Activated naive CD4-positive, alpha-beta T cell treated with anti-CD3 and anti-CD28 coated beads, Interleukin-2, amount 50 U/mL, for 24 hours (primary cell): ENCODE measurements around the gene ADCY1.

ENCODE experiments used
- H3K27ac Mint-ChIP-seq: one replicate; pipeline ENCODE4 v1.8.0; 2021; ENCODE audit warnings: mild to moderate bottlenecking, mixed read lengths
- H3K27me3 Mint-ChIP-seq: one replicate; pipeline ENCODE4 v1.8.0; 2021; ENCODE audit warnings: mixed read lengths
- H3K36me3 Mint-ChIP-seq: one replicate; pipeline ENCODE4 v1.8.0; 2021; ENCODE audit warnings: mixed read lengths
- H3K4me1 Mint-ChIP-seq: one replicate; pipeline ENCODE4 v1.8.0; 2021; ENCODE audit warnings: mixed read lengths
- H3K4me3 Mint-ChIP-seq: one replicate; pipeline ENCODE4 v1.8.0; 2021; ENCODE audit warnings: mild to moderate bottlenecking, mixed read lengths
- H3K9me3 Mint-ChIP-seq: one replicate; pipeline ENCODE4 v1.8.0; 2021; ENCODE audit warnings: mixed read lengths

Gene ADCY1

DNA sequence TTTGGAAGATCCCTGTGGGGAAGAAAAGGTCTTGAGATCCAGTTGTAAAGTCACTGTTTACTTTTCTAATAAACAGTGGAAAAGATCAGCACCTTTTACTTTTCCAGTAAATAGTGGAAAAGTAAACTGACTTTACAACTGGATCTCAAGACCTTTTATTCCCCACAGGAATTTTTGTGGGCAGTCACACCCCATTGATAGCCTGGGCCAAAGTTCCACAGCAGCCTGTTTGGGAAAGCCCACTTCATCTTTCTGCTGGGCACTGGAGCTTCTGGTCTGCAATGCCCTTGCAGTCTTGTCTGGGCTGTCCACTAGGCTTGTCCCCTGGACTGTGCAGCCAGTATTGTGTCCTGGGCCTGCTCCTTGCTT is 50.2 kb downstream of the ADCY1 start:
- Mint-ChIP-seq H3K4me1 (no peaks in the 10 kb centered on the region), H3K27ac (no peak overlapping the region)

DNA sequence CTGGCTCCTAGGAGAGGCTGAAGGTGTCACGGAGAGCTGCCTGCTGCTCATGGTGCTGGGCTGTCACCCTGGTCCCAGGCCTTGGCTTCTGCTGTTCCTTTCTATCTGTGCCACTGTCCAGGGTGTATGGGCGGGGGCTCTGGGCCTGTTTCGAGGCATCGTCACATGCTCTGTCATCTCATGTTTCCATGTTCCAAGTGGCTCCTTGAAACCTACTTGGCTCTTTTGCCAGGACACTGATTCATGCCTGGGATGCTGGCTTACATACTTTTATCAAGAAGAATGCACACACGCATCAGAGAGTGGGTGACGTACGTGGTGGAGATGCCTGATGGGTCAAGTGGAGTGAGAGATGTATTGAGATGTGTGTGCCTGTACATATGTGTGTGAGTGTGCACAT is 50.9 kb downstream of the ADCY1 start:
- H3K27ac Mint-ChIP-seq, result no peak overlapping the region

More for the DNA sequence above, 50.2 kb downstream of the ADCY1 start:
- Mint-ChIP-seq H3K9me3 (peaks cover 6% of the 10 kb centered on the region), H3K36me3 (no peaks in the 10 kb centered on the region), H3K27me3 (no peaks in the 10 kb centered on the region), H3K4me3 (no peak overlapping the region)

DNA sequence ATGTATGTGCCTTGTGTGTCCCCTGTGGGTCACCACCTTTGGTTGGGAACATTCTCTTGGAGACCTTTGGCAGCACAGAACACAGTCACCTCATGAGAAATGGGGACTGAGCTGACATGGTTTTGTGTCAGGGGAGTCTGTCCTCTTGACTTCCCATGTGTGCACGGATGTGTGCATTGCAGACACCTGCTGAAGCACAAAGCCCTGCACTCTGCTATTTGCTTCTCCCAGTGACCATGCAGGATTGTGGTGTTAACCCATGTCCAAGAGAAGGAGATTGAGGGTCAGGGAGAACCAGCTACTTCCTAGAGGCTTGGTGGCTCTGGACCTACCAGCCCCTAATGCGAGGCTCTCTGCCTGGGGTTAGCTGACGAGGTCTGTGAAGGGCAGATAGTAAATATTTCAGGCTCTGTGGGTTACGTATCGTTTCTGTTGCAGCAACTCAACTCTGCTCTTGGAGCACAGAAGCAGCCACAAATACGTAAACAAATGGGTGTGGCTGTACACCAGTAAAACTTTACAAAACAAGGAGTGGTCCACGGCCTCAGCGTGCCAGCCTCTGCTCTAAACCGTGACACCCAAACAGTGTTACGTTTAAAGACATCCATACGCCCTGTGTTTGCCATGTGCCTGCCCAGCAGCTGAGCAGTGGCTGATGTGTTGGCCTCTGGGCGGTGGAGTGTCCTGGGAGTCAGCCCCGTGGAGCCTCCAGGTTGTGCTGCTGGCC is 51.7 kb downstream of the ADCY1 start:
- Mint-ChIP-seq H3K27ac (no peak overlapping the region), H3K36me3 (peaks cover 1% of the 10 kb centered on the region), H3K27me3 (peaks cover 1% of the 10 kb centered on the region), H3K4me1 (no peaks in the 10 kb centered on the region), H3K4me3 (no peak overlapping the region), H3K9me3 (peaks cover 4% of the 10 kb centered on the region)

More for the DNA sequence above, 50.9 kb downstream of the ADCY1 start:
- Mint-ChIP-seq H3K9me3 (peaks cover 7% of the 10 kb centered on the region), H3K36me3 (no peaks in the 10 kb centered on the region), H3K27me3 (no peaks in the 10 kb centered on the region), H3K4me1 (no peaks in the 10 kb centered on the region), H3K4me3 (no peak overlapping the region)

DNA sequence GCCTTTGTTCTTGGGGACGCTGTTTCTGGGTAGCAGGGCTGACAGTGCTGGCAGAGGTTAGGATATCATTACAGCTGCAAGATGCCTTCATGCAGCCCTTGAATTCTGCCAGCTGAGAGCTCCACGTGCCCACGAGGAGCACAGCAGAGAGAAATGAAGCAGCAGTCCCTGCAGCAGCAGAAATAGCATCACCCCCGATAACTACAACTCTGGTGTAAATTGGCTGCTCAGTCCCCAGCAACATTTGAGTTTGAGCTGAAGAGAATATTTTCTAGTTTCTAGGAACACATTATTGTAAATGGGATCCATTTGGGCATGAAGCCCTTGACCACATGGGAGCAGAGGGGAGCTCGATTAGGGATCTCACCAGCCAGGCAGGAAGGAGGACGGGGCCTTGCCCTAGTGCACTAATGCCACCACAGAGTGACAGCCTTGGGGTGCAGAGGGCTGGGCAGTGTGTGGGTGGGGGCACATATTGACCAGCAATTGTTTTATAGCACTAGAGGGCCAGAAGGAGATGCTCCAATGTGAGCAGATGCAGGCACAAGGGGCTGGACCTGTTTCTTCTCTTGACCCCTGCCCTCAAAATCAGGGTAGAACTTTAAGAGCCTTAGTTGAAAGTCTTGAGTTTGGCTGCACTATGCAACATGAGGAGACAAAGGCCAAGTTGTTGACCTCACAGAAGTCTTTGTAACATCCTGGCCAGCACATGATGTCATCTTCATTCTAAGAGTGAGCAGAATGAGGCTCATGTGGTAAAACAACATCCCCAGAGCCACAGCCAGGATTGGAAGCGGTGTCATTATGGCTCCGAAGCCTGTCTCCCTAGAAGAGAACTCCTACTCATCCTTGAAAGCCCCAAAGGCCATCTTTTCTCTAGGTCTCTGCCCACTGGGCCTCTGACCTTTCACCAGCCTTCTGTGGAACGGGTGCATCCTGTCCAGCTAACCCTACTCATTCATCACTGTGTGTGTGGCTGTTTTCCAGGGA is 52.6 kb downstream of the ADCY1 start:
- no peak overlapping the region for H3K4me3 Mint-ChIP-seq
- H3K4me1 Mint-ChIP-seq, result no peaks in the 10 kb centered on the region
- H3K36me3 Mint-ChIP-seq, result peaks cover 1% of the 10 kb centered on the region
- peaks cover 1% of the 10 kb centered on the region for H3K27me3 Mint-ChIP-seq
- peaks cover 4% of the 10 kb centered on the region for H3K9me3 Mint-ChIP-seq
- H3K27ac Mint-ChIP-seq, result no peak overlapping the region

DNA sequence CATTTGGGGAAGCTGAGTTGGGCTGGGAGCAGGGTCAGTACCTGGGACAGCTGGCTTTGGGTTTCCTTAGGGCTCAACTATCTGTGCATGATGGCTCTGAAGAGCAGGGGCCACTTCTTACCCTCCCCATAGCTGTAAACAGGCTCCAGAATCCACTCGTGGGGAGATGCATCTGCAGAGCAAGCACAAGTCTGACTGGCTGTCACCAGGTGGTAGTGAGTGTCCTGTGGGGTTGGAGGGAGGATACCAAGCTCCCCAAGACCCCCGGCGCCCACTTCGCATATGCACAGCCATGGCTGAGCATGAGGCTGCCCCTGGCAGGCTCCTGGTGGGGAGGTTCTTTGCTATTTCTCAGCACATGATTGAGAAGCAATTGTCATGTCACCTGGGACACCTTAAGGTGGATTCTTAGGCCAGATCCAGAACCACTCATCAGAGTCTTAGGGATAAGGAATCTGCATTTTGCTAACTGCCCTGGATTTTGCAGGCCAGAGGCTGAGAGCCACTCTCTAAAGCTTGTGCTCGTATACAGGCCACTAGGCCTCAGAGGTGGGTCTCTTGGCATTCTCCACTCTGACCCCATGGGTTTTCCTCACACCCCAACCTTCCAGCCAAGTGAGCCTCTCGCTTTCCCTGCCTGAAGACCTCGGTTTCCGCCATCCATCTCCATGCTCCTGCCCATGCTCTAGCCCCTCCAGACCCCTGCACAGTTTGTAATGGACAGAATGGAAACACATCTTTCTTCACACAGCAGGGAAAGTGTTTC is 53.7 kb downstream of the ADCY1 start:
- Mint-ChIP-seq H3K27ac (no peak overlapping the region), H3K27me3 (peaks cover 1% of the 10 kb centered on the region), H3K4me1 (no peaks in the 10 kb centered on the region), H3K4me3 (no peak overlapping the region), H3K36me3 (peaks cover 1% of the 10 kb centered on the region), H3K9me3 (peaks cover 4% of the 10 kb centered on the region)

DNA sequence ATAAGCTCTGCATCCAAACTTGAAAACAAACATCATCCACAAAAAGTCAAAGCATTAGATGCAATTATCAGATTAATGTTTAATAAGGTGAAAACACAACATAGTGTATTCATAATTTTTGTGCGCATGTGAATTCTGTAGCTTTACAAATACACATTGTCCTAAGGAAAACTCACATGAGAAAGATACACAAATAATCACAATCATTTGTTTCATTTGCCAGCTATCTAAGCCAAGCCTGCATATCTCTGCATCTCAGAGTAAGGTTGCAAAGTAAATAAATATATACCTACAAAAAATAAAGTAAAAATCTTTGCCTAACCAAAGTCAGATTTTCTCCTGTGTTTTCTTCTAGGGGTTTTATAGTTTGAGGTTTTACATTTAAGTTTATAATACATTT is 57.4 kb downstream of the ADCY1 start:
- Mint-ChIP-seq H3K4me1 (no peaks in the 10 kb centered on the region), H3K4me3 (no peak overlapping the region), H3K9me3 (peaks cover 4% of the 10 kb centered on the region), H3K36me3 (peaks cover 1% of the 10 kb centered on the region), H3K27ac (no peak overlapping the region), H3K27me3 (peaks cover 1% of the 10 kb centered on the region)

DNA sequence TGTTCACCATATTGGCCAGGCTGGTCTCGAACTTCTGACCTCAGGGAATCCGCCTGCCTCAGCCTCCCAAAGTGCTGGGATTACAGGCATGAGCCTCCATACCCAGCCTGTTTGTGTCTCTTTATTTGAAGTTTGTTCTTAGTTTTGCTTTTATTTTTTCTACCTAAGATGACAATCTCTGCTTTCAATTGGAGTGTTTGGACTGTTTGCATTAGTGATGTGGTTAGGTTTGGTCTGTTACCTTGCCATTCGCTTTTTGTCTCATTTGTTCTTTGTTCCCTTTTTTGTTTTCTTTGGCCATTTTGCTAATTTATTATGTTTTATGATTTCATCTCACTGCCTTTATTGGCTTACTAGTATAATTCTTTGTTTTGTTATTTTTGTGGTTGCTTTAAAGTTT is 62.6 kb downstream of the ADCY1 start:
- no peak overlapping the region for H3K4me3 Mint-ChIP-seq
- H3K27ac Mint-ChIP-seq, result no peak overlapping the region
- no peaks in the 10 kb centered on the region for H3K36me3 Mint-ChIP-seq
- no peaks in the 10 kb centered on the region for H3K9me3 Mint-ChIP-seq
- peaks cover 1% of the 10 kb centered on the region for H3K27me3 Mint-ChIP-seq
- no peaks in the 10 kb centered on the region for H3K4me1 Mint-ChIP-seq

DNA sequence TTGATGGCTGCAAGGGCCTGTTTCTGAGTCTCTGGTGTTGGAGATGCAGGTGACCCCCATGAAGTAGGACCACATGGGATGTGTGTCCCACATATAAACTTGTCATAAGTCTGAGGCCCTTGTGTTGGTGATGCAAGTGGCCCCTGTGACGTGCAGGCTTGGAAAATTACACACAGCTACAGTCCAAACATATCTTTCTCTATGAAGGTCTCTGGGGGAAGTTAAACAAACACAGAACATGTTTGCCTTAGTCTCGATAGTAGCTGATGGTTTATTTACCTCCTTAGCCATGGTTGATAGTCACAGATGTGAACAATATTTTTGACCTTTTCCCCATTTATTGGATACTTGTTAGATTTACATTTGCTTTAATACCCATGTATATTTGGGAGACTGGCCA is 64.7 kb downstream of the ADCY1 start:
- Mint-ChIP-seq H3K36me3 (no peaks in the 10 kb centered on the region), H3K4me1 (no peaks in the 10 kb centered on the region), H3K27ac (no peak overlapping the region), H3K9me3 (no peaks in the 10 kb centered on the region), H3K4me3 (no peak overlapping the region), H3K27me3 (peaks cover 3% of the 10 kb centered on the region)

DNA sequence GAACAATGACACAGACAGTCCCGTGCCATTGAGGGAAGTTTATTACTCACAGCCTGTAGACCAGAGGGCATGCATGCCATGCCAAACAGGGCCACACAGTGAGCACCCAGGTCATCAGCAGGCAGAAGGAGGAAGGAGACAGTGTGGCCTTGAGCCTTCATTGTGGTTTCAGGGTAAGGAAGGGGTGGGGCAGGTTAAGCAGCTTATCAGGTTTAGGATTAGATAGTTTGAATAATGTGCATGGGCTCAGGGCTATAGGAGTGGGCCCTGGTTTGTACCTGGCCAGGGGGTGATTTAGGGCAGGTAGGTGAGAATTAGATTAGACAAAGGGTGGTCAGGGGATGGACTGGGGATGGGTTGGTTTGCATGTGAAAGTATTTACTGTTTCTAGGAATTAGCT is 67.9 kb downstream of the ADCY1 start:
- Mint-ChIP-seq H3K4me1 (no peaks in the 10 kb centered on the region), H3K27ac (no peak overlapping the region), H3K36me3 (no peaks in the 10 kb centered on the region), H3K27me3 (peaks cover 3% of the 10 kb centered on the region), H3K9me3 (no peaks in the 10 kb centered on the region), H3K4me3 (no peak overlapping the region)

DNA sequence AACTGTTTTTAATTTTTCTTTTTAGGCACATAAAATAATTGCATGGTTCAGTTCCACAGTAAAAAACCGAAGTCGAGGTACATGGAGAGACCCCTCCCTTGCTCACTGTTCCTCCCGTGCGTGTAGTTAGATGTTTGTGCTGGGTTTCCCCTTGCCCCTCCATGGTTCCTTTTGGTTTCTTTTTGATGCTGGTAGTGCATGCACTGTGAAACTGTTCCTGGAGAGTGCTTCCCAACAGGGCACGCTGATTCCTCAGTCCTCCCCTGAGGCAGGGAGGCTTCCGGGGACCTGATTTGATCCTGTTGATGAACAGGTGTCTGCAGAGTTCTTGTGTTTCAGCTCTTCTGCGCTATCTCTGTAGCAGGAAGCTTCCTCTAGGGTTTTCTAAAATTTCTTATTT is 69.5 kb downstream of the ADCY1 start:
- H3K36me3 Mint-ChIP-seq, result no peaks in the 10 kb centered on the region
- H3K4me1 Mint-ChIP-seq, result no peaks in the 10 kb centered on the region
- no peak overlapping the region for H3K4me3 Mint-ChIP-seq
- no peak overlapping the region for H3K27ac Mint-ChIP-seq
- H3K27me3 Mint-ChIP-seq, result peaks cover 1% of the 10 kb centered on the region
- no peaks in the 10 kb centered on the region for H3K9me3 Mint-ChIP-seq

DNA sequence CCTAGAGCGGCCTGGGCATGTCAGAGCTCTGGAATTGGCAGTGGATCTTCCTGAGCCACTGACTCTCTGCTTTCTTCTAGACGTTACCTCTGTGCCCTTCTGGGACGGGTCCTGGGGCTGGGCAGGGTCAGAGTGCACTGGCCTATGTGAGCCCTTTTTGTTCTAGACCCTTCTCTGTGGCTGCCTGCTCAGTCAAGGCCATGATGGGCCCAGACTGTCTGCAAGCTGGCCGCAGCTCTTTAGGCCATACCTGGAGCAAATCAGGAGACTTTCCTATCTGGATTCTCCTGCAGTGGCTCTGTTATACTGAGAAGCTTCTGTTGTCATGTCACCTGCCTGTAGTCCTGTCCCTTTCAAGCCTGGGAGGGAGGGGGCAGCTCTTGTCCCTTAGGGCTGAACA is 70.1 kb downstream of the ADCY1 start:
- H3K9me3 Mint-ChIP-seq, result no peaks in the 10 kb centered on the region
- no peak overlapping the region for H3K27ac Mint-ChIP-seq
- no peaks in the 10 kb centered on the region for H3K36me3 Mint-ChIP-seq
- H3K27me3 Mint-ChIP-seq, result peaks cover 1% of the 10 kb centered on the region
- H3K4me1 Mint-ChIP-seq, result no peaks in the 10 kb centered on the region
- no peak overlapping the region for H3K4me3 Mint-ChIP-seq

DNA sequence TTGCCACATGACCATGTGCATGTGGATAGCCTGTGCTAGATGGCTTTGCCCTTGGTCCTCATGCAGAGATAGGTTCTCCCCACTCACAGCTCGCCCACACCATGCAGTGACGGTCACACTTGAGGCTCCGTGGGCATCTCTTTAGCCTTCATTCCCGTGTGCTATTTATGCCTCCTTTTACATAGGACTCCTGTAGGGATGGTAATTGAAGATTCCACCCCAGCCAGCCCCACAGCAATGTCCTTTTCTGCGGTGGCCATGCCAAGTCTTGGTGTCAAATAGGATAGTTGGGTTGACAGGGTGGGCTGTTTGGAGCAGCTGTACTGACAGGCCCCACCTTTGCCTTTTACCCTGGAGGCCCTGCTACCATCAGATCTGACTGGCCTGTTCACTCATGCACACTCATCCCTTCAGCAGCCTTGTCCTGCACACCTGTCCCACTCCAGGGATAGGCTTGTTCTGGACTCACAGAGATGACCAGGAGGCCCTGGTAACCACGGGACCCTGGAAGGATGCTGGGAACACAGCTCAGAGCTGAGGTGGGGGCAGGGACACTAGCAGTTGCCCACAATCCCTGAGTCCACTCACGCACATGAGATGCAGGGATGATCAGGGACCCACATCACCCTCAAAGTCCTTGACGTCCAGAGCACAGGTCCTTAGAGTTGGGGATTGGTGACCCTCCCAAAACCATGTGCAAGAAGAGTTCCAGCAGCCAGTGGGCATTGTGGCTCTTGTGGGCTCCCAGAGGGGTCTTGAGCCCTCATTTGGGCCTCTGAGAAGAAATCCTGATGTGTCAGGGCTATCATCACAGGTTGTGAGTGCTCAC is 71.2 kb downstream of the ADCY1 start:
- peaks cover 1% of the 10 kb centered on the region for H3K27me3 Mint-ChIP-seq
- no peak overlapping the region for H3K27ac Mint-ChIP-seq
- H3K4me1 Mint-ChIP-seq, result no peaks in the 10 kb centered on the region
- no peaks in the 10 kb centered on the region for H3K9me3 Mint-ChIP-seq
- H3K36me3 Mint-ChIP-seq, result no peaks in the 10 kb centered on the region
- H3K4me3 Mint-ChIP-seq, result no peak overlapping the region

DNA sequence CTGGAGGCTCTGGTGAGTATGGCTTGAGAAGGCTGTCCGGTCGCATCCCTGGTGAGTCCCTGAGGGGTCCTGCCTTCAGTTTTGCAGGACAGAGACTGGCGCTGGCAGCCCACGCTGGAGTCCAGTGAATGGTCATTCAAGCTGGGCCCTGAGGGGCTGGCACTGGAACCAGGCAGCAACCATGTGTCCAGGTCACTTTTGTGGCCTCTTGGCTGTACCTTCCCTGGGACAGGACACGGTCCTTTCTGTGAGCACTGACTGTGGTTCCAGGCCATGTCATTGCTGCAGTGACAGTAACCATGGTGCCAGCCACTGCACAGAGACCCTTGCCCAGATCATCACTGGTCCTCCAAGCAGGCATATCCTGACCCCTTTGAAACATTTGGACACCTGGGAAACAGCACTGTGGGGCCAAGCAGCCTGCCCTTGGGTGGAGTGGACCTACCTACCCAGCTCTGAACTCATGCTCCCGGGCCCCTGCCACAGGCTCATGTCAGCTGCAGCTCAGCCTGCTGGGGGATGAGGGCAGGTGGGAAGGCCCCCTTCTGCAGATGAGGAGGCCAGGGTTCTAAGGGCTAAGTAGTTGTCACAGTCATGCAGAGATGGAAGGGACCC is 72.1 kb downstream of the ADCY1 start:
- H3K4me3 Mint-ChIP-seq, result no peak overlapping the region

DNA sequence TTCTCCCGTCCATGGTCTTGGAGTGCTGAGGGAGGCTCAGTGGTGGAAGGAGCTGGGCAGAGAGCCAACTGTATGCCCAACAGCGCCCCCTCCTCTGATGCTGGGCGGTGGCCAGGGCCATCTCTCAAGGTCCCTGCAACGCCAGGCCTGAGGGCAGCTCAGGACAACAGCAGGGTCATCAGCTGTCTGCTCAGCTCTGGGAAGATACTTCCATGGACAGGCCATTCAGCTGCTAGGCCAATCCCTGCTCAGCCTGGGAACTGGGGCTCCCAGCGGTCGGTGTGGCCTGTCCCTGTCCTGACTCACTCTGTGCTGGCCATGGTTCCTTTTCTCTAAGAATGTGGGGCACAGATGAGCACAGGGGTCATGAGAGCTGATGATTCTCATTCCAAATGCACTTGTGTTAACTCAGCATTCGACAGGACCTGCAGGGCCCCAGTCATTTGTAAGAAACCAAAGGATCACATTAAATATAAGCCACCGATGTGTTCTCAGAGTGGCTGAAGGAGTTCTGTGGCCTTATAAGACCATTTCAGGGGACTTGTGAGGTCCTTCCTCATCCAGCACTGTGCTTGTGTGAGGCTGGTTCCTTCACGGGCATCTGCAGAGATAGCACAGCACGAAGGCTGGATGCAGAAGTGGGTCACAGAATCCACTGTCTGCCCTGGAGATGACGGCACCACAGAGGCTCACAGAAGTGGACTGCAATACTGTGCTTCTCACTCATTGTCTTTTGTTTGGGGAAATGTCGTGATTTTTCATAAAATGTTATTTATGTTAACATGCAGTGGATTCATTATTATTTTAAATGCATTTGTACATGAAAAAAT is 73.0 kb downstream of the ADCY1 start:
- H3K27ac Mint-ChIP-seq, result no peak overlapping the region
- H3K27me3 Mint-ChIP-seq, result no peaks in the 10 kb centered on the region
- H3K9me3 Mint-ChIP-seq, result no peaks in the 10 kb centered on the region
- H3K4me3 Mint-ChIP-seq, result no peak overlapping the region
- no peaks in the 10 kb centered on the region for H3K4me1 Mint-ChIP-seq
- H3K36me3 Mint-ChIP-seq, result no peaks in the 10 kb centered on the region

More for the DNA sequence above, 72.1 kb downstream of the ADCY1 start:
- peaks cover 1% of the 10 kb centered on the region for H3K27me3 Mint-ChIP-seq
- H3K27ac Mint-ChIP-seq, result no peak overlapping the region
- no peaks in the 10 kb centered on the region for H3K4me1 Mint-ChIP-seq
- no peaks in the 10 kb centered on the region for H3K9me3 Mint-ChIP-seq
- no peaks in the 10 kb centered on the region for H3K36me3 Mint-ChIP-seq
